SK-N-SH treated with all-trans-retinoic acid at 6 μM for 48 hours (cell line): ENCODE measurements around the gene RLN3.

Experiments
- ARNTL ChIP-seq: fragments of 450-650 bp; formaldehyde crosslinking; IDR thresholded peaks from 2 replicates; pipeline ENCODE4 v1.5.0; 2020; ENCODE audit warnings: low read depth, mild to moderate bottlenecking, moderate library complexity, borderline replicate concordance
- ESRRG ChIP-seq: fragments of 250-450 bp; sonication (Bioruptor Pico); IDR thresholded peaks from 2 replicates; pipeline ENCODE4 v1.6.1; 2021; ENCODE audit warnings: mild to moderate bottlenecking
- RARB ChIP-seq: fragments of 250-450 bp; sonication (Bioruptor Pico); IDR thresholded peaks from 2 replicates; pipeline ENCODE4 v1.8.0; 2021; ENCODE audit warnings: mild to moderate bottlenecking, moderate library complexity
- SNAI2 ChIP-seq: fragments of 250-450 bp; sonication (Bioruptor Pico); IDR thresholded peaks from 2 replicates; pipeline ENCODE4 v1.5.0; 2020; ENCODE audit warnings: mild to moderate bottlenecking, moderate library complexity
- TCF4 ChIP-seq: fragments of 250-450 bp; sonication (Bioruptor Pico); IDR thresholded peaks from 2 replicates; pipeline ENCODE4 v1.8.0; 2021; ENCODE audit warnings: mild to moderate bottlenecking, moderate library complexity, borderline replicate concordance
- TOX ChIP-seq: fragments of 250-450 bp; sonication (Bioruptor Pico); IDR thresholded peaks from 2 replicates; pipeline ENCODE4 v1.8.0; 2021; ENCODE audit warnings: mild to moderate bottlenecking, moderate library complexity, borderline replicate concordance
- ZC3H10 ChIP-seq: fragments of 250-450 bp; sonication (Bioruptor Pico); IDR thresholded peaks from 2 replicates; pipeline ENCODE4 v1.5.1; 2021; ENCODE audit warnings: mild to moderate bottlenecking, moderate library complexity
- ZFP3 ChIP-seq: fragments of 250-450 bp; sonication (Bioruptor Pico); IDR thresholded peaks from 2 replicates; pipeline ENCODE4 v1.5.0; 2020; ENCODE audit warnings: mild to moderate bottlenecking, moderate library complexity
- ZNF70 ChIP-seq: fragments of 450-650 bp; formaldehyde crosslinking; IDR thresholded peaks from 2 replicates; pipeline ENCODE4 v1.5.0; 2020; ENCODE audit warnings: mild to moderate bottlenecking, moderate library complexity
- TF ChIP-seq, protein P1 (sequence below): fragments of 250-450 bp; sonication (Bioruptor Pico); IDR thresholded peaks from 2 replicates; pipeline ENCODE4 v1.8.0; 2020; ENCODE audit warnings: mild to moderate bottlenecking, moderate library complexity, borderline replicate concordance
- TF ChIP-seq, protein P2 (sequence below): fragments of 250-450 bp; sonication (Bioruptor Pico); IDR thresholded peaks from 2 replicates; pipeline ENCODE4 v1.5.1; 2021; ENCODE audit warnings: mild to moderate bottlenecking, moderate library complexity
- TF ChIP-seq, protein P3 (sequence below): fragments of 250-450 bp; sonication (Bioruptor Pico); IDR thresholded peaks from 2 replicates; pipeline ENCODE4 v1.8.0; 2021; ENCODE audit warnings: low read depth, mild to moderate bottlenecking, moderate library complexity, borderline replicate concordance
- TF ChIP-seq, protein P4 (sequence below): fragments of 250-450 bp; sonication (Bioruptor Pico); IDR thresholded peaks from 2 replicates; pipeline ENCODE4 v1.5.1; 2020; ENCODE audit warnings: low read depth, mild to moderate bottlenecking, moderate library complexity

DNA sequence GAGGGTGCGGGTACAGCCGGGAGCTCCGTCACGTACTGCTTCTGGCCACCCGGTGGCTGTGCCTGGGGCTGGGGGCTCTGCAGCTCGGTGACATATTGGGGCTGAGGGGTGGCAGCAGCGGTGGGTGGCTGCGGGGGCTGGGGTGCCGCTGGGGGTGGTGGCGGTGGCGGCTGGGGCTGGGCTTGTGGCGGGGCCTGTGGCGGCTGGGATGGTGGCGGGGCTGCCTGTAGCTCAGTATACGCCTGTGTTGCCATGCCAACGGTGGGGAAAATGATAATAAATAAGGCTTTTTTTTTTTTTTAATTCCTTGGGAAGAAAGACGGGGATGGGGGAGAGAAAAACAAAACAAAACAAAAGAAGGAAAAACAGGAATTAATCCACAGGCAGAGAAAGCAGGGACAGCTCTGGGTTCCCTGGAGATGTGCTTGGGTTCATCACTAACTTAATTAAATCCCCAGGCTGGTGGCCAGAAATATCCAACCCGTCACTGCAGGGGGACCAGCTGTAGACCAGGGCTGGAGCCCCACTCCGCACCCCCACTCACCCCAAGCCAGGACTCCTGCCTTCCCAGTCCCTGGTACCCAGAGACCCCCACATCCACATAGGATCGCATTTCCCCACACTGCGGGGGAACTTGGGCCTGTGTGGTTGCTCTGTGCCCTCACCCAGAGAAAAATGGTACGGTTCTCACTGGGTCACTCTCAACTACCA is 34.2 kb upstream of the RLN3 start:
- TF ChIP-seq, protein P1, sequence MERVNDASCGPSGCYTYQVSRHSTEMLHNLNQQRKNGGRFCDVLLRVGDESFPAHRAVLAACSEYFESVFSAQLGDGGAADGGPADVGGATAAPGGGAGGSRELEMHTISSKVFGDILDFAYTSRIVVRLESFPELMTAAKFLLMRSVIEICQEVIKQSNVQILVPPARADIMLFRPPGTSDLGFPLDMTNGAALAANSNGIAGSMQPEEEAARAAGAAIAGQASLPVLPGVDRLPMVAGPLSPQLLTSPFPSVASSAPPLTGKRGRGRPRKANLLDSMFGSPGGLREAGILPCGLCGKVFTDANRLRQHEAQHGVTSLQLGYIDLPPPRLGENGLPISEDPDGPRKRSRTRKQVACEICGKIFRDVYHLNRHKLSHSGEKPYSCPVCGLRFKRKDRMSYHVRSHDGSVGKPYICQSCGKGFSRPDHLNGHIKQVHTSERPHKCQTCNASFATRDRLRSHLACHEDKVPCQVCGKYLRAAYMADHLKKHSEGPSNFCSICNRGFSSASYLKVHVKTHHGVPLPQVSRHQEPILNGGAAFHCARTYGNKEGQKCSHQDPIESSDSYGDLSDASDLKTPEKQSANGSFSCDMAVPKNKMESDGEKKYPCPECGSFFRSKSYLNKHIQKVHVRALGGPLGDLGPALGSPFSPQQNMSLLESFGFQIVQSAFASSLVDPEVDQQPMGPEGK (CRISPR knock-in tag), result no peak
- TF ChIP-seq SNAI2 (CRISPR knock-in tag) (no peak), TCF4 (no peak), ARNTL (CRISPR knock-in tag) (no peak), TOX (CRISPR knock-in tag) (no peak), ZNF70 (CRISPR knock-in tag) (no peak), ZC3H10 (CRISPR knock-in tag) (no peak), ESRRG (no peak), ZFP3 (CRISPR knock-in tag) (no peak), RARB (CRISPR knock-in tag) (no peak)
- TF ChIP-seq, protein P2, sequence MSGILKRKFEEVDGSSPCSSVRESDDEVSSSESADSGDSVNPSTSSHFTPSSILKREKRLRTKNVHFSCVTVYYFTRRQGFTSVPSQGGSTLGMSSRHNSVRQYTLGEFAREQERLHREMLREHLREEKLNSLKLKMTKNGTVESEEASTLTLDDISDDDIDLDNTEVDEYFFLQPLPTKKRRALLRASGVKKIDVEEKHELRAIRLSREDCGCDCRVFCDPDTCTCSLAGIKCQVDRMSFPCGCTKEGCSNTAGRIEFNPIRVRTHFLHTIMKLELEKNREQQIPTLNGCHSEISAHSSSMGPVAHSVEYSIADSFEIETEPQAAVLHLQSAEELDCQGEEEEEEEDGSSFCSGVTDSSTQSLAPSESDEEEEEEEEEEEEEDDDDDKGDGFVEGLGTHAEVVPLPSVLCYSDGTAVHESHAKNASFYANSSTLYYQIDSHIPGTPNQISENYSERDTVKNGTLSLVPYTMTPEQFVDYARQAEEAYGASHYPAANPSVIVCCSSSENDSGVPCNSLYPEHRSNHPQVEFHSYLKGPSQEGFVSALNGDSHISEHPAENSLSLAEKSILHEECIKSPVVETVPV (CRISPR knock-in tag), result no peak
- TF ChIP-seq, protein P3, sequence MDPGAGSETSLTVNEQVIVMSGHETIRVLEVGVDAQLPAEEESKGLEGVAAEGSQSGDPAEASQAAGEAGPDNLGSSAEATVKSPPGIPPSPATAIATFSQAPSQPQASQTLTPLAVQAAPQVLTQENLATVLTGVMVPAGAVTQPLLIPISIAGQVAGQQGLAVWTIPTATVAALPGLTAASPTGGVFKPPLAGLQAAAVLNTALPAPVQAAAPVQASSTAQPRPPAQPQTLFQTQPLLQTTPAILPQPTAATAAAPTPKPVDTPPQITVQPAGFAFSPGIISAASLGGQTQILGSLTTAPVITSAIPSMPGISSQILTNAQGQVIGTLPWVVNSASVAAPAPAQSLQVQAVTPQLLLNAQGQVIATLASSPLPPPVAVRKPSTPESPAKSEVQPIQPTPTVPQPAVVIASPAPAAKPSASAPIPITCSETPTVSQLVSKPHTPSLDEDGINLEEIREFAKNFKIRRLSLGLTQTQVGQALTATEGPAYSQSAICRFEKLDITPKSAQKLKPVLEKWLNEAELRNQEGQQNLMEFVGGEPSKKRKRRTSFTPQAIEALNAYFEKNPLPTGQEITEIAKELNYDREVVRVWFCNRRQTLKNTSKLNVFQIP (CRISPR knock-in tag), result no peak
- TF ChIP-seq, protein P4, sequence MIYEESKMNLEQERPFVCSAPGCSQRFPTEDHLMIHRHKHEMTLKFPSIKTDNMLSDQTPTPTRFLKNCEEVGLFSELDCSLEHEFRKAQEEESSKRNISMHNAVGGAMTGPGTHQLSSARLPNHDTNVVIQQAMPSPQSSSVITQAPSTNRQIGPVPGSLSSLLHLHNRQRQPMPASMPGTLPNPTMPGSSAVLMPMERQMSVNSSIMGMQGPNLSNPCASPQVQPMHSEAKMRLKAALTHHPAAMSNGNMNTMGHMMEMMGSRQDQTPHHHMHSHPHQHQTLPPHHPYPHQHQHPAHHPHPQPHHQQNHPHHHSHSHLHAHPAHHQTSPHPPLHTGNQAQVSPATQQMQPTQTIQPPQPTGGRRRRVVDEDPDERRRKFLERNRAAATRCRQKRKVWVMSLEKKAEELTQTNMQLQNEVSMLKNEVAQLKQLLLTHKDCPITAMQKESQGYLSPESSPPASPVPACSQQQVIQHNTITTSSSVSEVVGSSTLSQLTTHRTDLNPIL, result no peak
